NCI-H2081 (cell line): ENCODE data around the gene KPNA1.

Experiments used
- DNase-seq, 2 experiments: peaks; one replicate each; lab custom pipeline; 2025; lab: John Stamatoyannopoulos, UW

The KPNA1 gene

GRCh38 chr3:122382888-122383666 lies 131.7 kb downstream of the KPNA1 start, which contains the start of gene MIX23:
TSS of gene MIX23 (minus strand) at chr3:122383231. CDS start at chr3:122383224, 7 bp downstream.
- peak; percentile 90 to 96 for DNase-seq

- no peak for DNase-seq
These were observed 136.8 kb downstream of the KPNA1 start for GRCh38 chr3:122377975-122378374.

GRCh38 chr3:122374034-122374433 lies 140.7 kb downstream of the KPNA1 start:
- no peak for DNase-seq
